HepG2 (cell line): ENCODE results near the gene DOCK3. TPM values are rescaled to one million over a fixed set of nuclear protein-coding genes. Genes with fewer than 3 reads are reported as not detected.

Source experiments
- ATAC-seq: fragments of 200-7000 bp; cut with Tn5 transposase; 3 replicates; pipeline ENCODE4 v1.9.1; 2020; ENCODE audit warnings: mild to moderate bottlenecking, moderate library complexity
- BruUV-seq: library from RNA; stranded (reverse); fragments of 400-500 nt; replicated peaks from 2 replicates; lab custom pipeline; 2021; lab: Mats Ljungman, UMichigan
- CTCF ChIA-PET: fragments of 300-600 bp; formaldehyde crosslinking; extraction: SDS; loops from one replicate; lab custom pipeline; 2021; ENCODE audit warnings: low total read pairs, inconsistent platforms, low intra/inter-chr PET ratio; lab: Yijun Ruan, JAX
- POLR2A ChIA-PET: fragments of 350-600 bp; sonication (Branson Sonifier 250); formaldehyde crosslinking; loops from one replicate; lab custom pipeline; 2020; ENCODE audit warnings: antibody characterized with exemption, inconsistent platforms; lab: Yijun Ruan, JAX
- DNase-seq: peaks from one replicate; pipeline ENCODE4 v3.0.0-alpha.2; 2015; ENCODE audit warnings: low spot score
- FAIRE-seq: peaks from 3 replicates; lab custom pipeline; 2011; peaks lifted over from hg19 to GRCh38; lab: Jason Lieb, UNC
- H2AFZ ChIP-seq: one replicate; pipeline ENCODE4 v1.6.1; 2011; ENCODE audit warnings: low read length, inconsistent platforms
- H3K27ac ChIP-seq: fragments of 300-600 bp; 3 replicates; pipeline ENCODE4 v1.8.0; 2011; ENCODE audit warnings: mixed run types, mild to moderate bottlenecking, mixed read lengths, low read length, inconsistent platforms; ENCODE audit not compliant: insufficient read depth; ENCODE audit errors: extremely low read length
- H3K27me3 ChIP-seq, 2 experiments: fragments of 200-600 bp in 1 of 2; 2 replicates in 1 of 2; 3 replicates in 1 of 2; pipeline versions ENCODE4 v1.6.0 to v1.8.0; 2011; ENCODE audit warnings: low read length in 2 of 2, mild to moderate bottlenecking in 2 of 2, moderate library complexity in 2 of 2, inconsistent platforms in 1 of 2; ENCODE audit not compliant: insufficient read depth in 2 of 2, control insufficient read depth in 1 of 2
- H3K36me3 ChIP-seq, 2 experiments: fragments of 200-600 bp in 1 of 2; replicated peaks in 1 of 2; 2 replicates in 1 of 2; 3 replicates in 1 of 2; pipeline versions ENCODE4 v1.5.1 to v1.8.0; 2011; ENCODE audit warnings: low read length in 2 of 2, inconsistent platforms in 1 of 2; ENCODE audit not compliant: insufficient read depth in 2 of 2, control insufficient read depth in 1 of 2
- H3K4me1 ChIP-seq: 2 replicates; pipeline ENCODE4 v1.5.1; 2012; ENCODE audit warnings: low read length, inconsistent platforms; ENCODE audit not compliant: insufficient read depth
- H3K4me2 ChIP-seq: 2 replicates; pipeline ENCODE4 v1.6.0; 2011; ENCODE audit warnings: low read depth, low read length, inconsistent platforms
- H3K4me3 ChIP-seq, 3 experiments: fragments of 200-600 bp in 1 of 3; sonication (generic), shearing (Covaris generic) in 1 of 3; replicated peaks in 1 of 3; 2 replicates each; pipeline ENCODE4 v1.5.1; 2011 to 2016; ENCODE audit warnings: low read length in 3 of 3, inconsistent platforms in 2 of 3, low read depth in 2 of 3, mild to moderate bottlenecking in 2 of 3, control low read depth in 1 of 3, mixed read lengths in 1 of 3; ENCODE audit not compliant: insufficient read depth in 1 of 3
- H3K79me2 ChIP-seq: one replicate; pipeline ENCODE4 v1.6.1; 2011; ENCODE audit warnings: low read length, inconsistent platforms; ENCODE audit not compliant: insufficient read depth
- H3K9ac ChIP-seq: 2 replicates; pipeline ENCODE4 v1.6.0; 2011; ENCODE audit warnings: mild to moderate bottlenecking, low read depth, low read length, inconsistent platforms; ENCODE audit not compliant: insufficient read depth
- H3K9me3 ChIP-seq: 2 replicates; pipeline ENCODE4 v1.5.1; 2012; ENCODE audit warnings: mild to moderate bottlenecking, low read length
- H4K20me1 ChIP-seq: 2 replicates; pipeline ENCODE4 v1.6.0; 2011; ENCODE audit warnings: inconsistent platforms, mild to moderate bottlenecking, low read length, moderate library complexity; ENCODE audit not compliant: insufficient read depth
- ARNT ChIP-seq: fragments of 450-650 bp; IDR thresholded peaks from 2 replicates; pipeline ENCODE4 v1.6.1; 2017
- CEBPB ChIP-seq: IDR thresholded peaks from 2 replicates; pipeline ENCODE4 v1.6.1; 2011; ENCODE audit warnings: low read depth, low read length, improper control_type of control experiment, borderline replicate concordance
- IKZF1 ChIP-seq: fragments of 450-650 bp; IDR thresholded peaks from 2 replicates; pipeline ENCODE4 v1.7.1; 2016
- KDM2A ChIP-seq: sonication (generic); formaldehyde crosslinking; IDR thresholded peaks from 2 replicates; pipeline ENCODE4 v1.4.0; 2020; ENCODE audit warnings: low read depth, missing genetic modification reagents, borderline replicate concordance
- MXD3 ChIP-seq: IDR thresholded peaks from 2 replicates; pipeline ENCODE4 v1.6.1; 2016; ENCODE audit warnings: mild to moderate bottlenecking, missing biosample characterization, missing genetic modification reagents
- SCMH1 ChIP-seq: sonication (generic); formaldehyde crosslinking; IDR thresholded peaks from 2 replicates; pipeline ENCODE4 v1.9.0; 2021; ENCODE audit warnings: missing genetic modification reagents, mild to moderate bottlenecking, borderline replicate concordance
- SIX1 ChIP-seq: sonication (generic); formaldehyde crosslinking; IDR thresholded peaks from 2 replicates; pipeline ENCODE4 v1.4.0; 2020; ENCODE audit warnings: missing genetic modification reagents, borderline replicate concordance
- SRSF4 ChIP-seq: fragments of 200-400 bp; formaldehyde crosslinking; IDR thresholded peaks from one replicate; pipeline ENCODE4 v1.6.1; 2018; ENCODE audit warnings: mild to moderate bottlenecking, low read depth, low read length, moderate library complexity; ENCODE audit not compliant: poor library complexity, severe bottlenecking
- ZNF136 ChIP-seq: sonication (generic); formaldehyde crosslinking; IDR thresholded peaks from 2 replicates; pipeline ENCODE4 v1.8.1; 2022; ENCODE audit warnings: low read depth, mild to moderate bottlenecking, moderate library complexity, missing genetic modification reagents
- ZNF18 ChIP-seq: sonication (generic); formaldehyde crosslinking; IDR thresholded peaks from 2 replicates; pipeline ENCODE4 v1.8.0; 2022; ENCODE audit warnings: mild to moderate bottlenecking, missing genetic modification reagents; ENCODE audit not compliant: insufficient replicate concordance
- ZNF256 ChIP-seq: sonication (generic); formaldehyde crosslinking; conservative IDR thresholded peaks from 2 replicates; pipeline ENCODE4 v1.4.0; 2020; ENCODE audit warnings: missing genetic modification reagents
- ZNF333 ChIP-seq: sonication (generic); formaldehyde crosslinking; IDR thresholded peaks from 2 replicates; pipeline ENCODE4 v1.4.0; 2020; ENCODE audit warnings: mild to moderate bottlenecking, missing genetic modification reagents, borderline replicate concordance
- ZNF564 ChIP-seq: sonication (generic); formaldehyde crosslinking; IDR thresholded peaks from 2 replicates; pipeline ENCODE4 v1.8.1; 2023; ENCODE audit warnings: mild to moderate bottlenecking, missing genetic modification reagents
- ZSCAN29 ChIP-seq: sonication (generic); formaldehyde crosslinking; conservative IDR thresholded peaks from 2 replicates; pipeline ENCODE4 v1.4.0; 2020; ENCODE audit warnings: mild to moderate bottlenecking, missing genetic modification reagents
- WGBS: methylation state at CpG from one replicate; pipeline ENCODE4 v1.1.6; 2017; ENCODE audit warnings: low lambda C conversion rate; 5-methylcytosine and 5-hydroxymethylcytosine counted together
- in situ Hi-C: cut with HindIII; loops from 2 replicates; pipeline ENCODE4 v1.10.0; 2017; ENCODE audit warnings: low pct_unique_long_range_greater_than_20kb; ENCODE audit not compliant: extremely low pct_ligation_motif_present
- intact Hi-C: fragments of 100-400 bp; cut with micrococcal nuclease; formaldehyde crosslinking; loops from one replicate; pipeline ENCODE4 v1.10.0; 2022; ENCODE audit not compliant: unreplicated experiment
- polyA plus RNA-seq, 8 experiments: library from polyadenylated mRNA; depleted of rRNA in 3 of 8; stranded (reverse) in 7 of 8; unstranded in 1 of 8; fragments of >200 nt; fragmentation: Illumina TruSeq in 4 of 8; extraction: Trizol in 4 of 8; gene quantifications; 2 replicates each; pipeline versions ENCODE4 v1.2.1 to v1.2.3, GENCODE V29; 2011 to 2016; ENCODE audit warnings: low read depth in 4 of 8, missing spikeins in 1 of 8, mixed read lengths in 1 of 8; ENCODE audit not compliant: insufficient read depth in 1 of 8
- total RNA-seq, 5 experiments: library from RNA; depleted of rRNA; stranded (reverse); fragments of >200 nt; fragmentation: Illumina TruSeq; extraction: Trizol; gene quantifications; 2 replicates each; pipeline ENCODE4 v1.2.3, GENCODE V29; 2016; ENCODE audit warnings: low read depth in 1 of 5

DOCK3 gene
- total and polyA plus RNA-seq, 2 of the 13 experiments (the other 11 are each of a cell fraction or from before 2014, with no cell fraction given), result not detected

DNA sequence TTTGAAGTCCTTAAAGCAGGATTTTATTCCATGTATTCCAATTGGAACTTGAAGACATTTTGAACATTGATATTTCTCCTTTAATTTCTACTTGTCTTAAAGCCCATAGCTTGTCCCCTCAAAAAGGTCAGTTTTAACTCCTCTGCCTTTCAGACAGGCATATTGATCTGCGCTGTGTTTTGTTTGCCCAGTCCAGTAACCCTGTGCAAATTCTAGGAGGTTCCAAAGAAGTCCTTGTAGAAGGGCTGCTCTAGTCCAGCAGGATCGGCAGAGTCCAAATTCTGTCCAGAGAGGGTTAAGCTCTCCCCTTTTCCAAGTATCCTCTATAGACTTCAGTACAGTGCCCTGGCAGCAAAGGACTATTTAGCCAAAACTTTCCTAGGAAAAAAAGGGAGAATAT, 604.7 kb downstream of the DOCK3 start:
- H3K27me3 ChIP-seq, result peaks cover 0 to 11% of the 10 kb centered on the region in 2 experiments; a peak in 1 of 5 replicates
- ChIA-PET CTCF (no interaction called here), POLR2A (no interaction called here)
- in situ Hi-C loops, result no loop called here
- H3K79me2 ChIP-seq, result no peaks in the 10 kb centered on the region
- BruUV-seq, result no TSS peak
- H3K36me3 ChIP-seq, result no peaks in the 10 kb centered on the region
- no peak overlapping the region for H3K9ac ChIP-seq
- H3K9me3 ChIP-seq, result no peaks in the 10 kb centered on the region
- H2AFZ ChIP-seq, result no peak overlapping the region
- H3K4me1 ChIP-seq, result no peaks in the 10 kb centered on the region
- H3K4me2 ChIP-seq, result no peak overlapping the region
- no peak overlapping the region for H3K27ac ChIP-seq
- 3% methylated on average over 2 of the region's 2 CpGs for whole genome bisulfite sequencing
- TF ChIP-seq IKZF1 (no peak), CEBPB (no peak), ZNF256 (CRISPR knock-in tag) (no peak), MXD3 (CRISPR knock-in tag) (no peak), ZSCAN29 (CRISPR knock-in tag) (no peak), ZNF333 (no peak)
- no peak overlapping the region for H3K4me3 ChIP-seq
- intact Hi-C loops, result no loop called here
- ATAC-seq (no peak; the same call in 2 of the 3 replicates), FAIRE-seq (no peak), DNase-seq (no peak)
- no peaks in the 10 kb centered on the region for H4K20me1 ChIP-seq

DNA sequence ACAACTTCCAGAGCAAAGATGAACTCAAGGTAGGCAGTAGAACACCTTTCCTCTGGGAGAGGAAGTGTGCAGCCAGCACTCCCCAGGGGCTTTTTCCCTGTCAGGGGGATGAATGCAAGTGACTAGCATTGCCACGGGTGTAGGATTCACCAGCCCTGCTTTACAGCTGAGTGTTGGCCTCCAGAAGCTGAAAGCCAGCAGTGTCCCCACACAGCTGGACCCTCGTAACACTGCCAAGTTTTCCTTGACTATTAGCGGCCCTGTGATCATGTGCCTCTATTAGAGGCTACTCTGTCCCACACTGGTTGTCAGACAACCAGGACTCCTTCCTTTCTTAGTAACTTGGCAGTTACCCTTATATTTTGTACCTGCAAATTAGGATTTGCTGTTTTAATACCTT, 605.4 kb downstream of the DOCK3 start:
- no peak overlapping the region for H3K4me2 ChIP-seq
- H3K79me2 ChIP-seq, result no peaks in the 10 kb centered on the region
- ATAC-seq (no peak), FAIRE-seq (no peak), DNase-seq (no peak)
- ChIA-PET POLR2A (no interaction called here), CTCF (no interaction called here)
- BruUV-seq, result no TSS peak
- no peaks in the 10 kb centered on the region for H3K9me3 ChIP-seq
- no peaks in the 10 kb centered on the region for H4K20me1 ChIP-seq
- no peak overlapping the region for H2AFZ ChIP-seq
- TF ChIP-seq ZNF18 (no peak), SRSF4 (no peak), SCMH1 (CRISPR knock-in tag) (no peak), KDM2A (CRISPR knock-in tag) (no peak), ZNF564 (CRISPR knock-in tag) (no peak), ZNF136 (CRISPR knock-in tag) (no peak), ARNT (no peak), SIX1 (CRISPR knock-in tag) (no peak)
- H3K4me3 ChIP-seq, result no peak overlapping the region
- WGBS, result 7% methylated on average over 2 of the region's 3 CpGs
- H3K27ac ChIP-seq, result no peak overlapping the region
- H3K9ac ChIP-seq, result no peak overlapping the region
- H3K36me3 ChIP-seq, result no peaks in the 10 kb centered on the region
- intact Hi-C loops, result no loop called here
- H3K27me3 ChIP-seq, result peaks cover 0 to 11% of the 10 kb centered on the region in 2 experiments; a peak in 1 of 5 replicates
- in situ Hi-C loops, result no loop called here
- H3K4me1 ChIP-seq, result no peaks in the 10 kb centered on the region
